A172 (cell line): ENCODE results near the gene ARL5B. TPM values are rescaled to one million over a fixed set of nuclear protein-coding genes. Genes with fewer than 3 reads are reported as not detected.
A peak's percentile ranks its signal among the peaks of the same experiment; 100 is the strongest.

Experiments used
- DNase-seq: peaks from one replicate; pipeline ENCODE4 v3.0.0-alpha.2; 2015; ENCODE audit warnings: low spot score
- total RNA-seq: library from RNA; depleted of rRNA; stranded (reverse); fragments of >200 nt; shearing (Covaris generic); gene quantifications from 2 replicates; pipeline ENCODE4 v1.2.3, GENCODE V29; 2014

The ARL5B gene
- total RNA-seq, 1 experiment from 2014 or later, result 27.4 TPM

GRCh38 chr10:18658271-18659124 is 733 bp upstream of the ARL5B start:
- peak; percentile 26 for DNase-seq

- DNase-seq, result peak; percentile 45
Measured at GRCh38 chr10:18659819-18660535, 746 bp downstream of the ARL5B start.

- no peak for DNase-seq
Measured at GRCh38 chr10:18660816-18661431, 1.7 kb downstream of the ARL5B start.

GRCh38 chr10:18664841-18665478 is 5.7 kb downstream of the ARL5B start:
- no peak for DNase-seq

- DNase-seq, result no peak
Measured at GRCh38 chr10:18665815-18666558, 6.8 kb downstream of the ARL5B start.

GRCh38 chr10:18666810-18667209 is 7.6 kb downstream of the ARL5B start:
- DNase-seq, result peak; percentile 70

GRCh38 chr10:18668026-18668425 is 8.8 kb downstream of the ARL5B start:
- DNase-seq, result no peak

GRCh38 chr10:18675086-18675801 is 16.0 kb downstream of the ARL5B start:
- DNase-seq, result no peak

- DNase-seq, result no peak
Measured at GRCh38 chr10:18680754-18681153, 21.5 kb downstream of the ARL5B start.

- peak; percentile 19 for DNase-seq
Measured at GRCh38 chr10:18681366-18681765, 22.1 kb downstream of the ARL5B start.

- peak; percentile 74 for DNase-seq
Measured at GRCh38 chr10:18681971-18682411, 22.8 kb downstream of the ARL5B start.

- peak; percentile 80 for DNase-seq
Measured at GRCh38 chr10:18683427-18683826, 24.2 kb downstream of the ARL5B start.

- DNase-seq, result peak; percentile 20
Measured at GRCh38 chr10:18684416-18684815, 25.2 kb downstream of the ARL5B start.

- DNase-seq, result peak; percentile 41
Measured at GRCh38 chr10:18684953-18685352, 25.7 kb downstream of the ARL5B start.

GRCh38 chr10:18685555-18685954 is 26.3 kb downstream of the ARL5B start:
- no peak for DNase-seq

GRCh38 chr10:18687195-18687594 is 28.0 kb downstream of the ARL5B start:
- DNase-seq, result no peak

GRCh38 chr10:18687706-18688105 is 28.5 kb downstream of the ARL5B start:
- DNase-seq, result no peak

- DNase-seq, result peak; percentile 52
Measured at GRCh38 chr10:18689498-18689897, 30.3 kb downstream of the ARL5B start.

- DNase-seq, result no peak
Measured at GRCh38 chr10:18690541-18690940, 31.3 kb downstream of the ARL5B start.
